Motor neuron (in vitro differentiated cells): ENCODE data around the gene EIF4A2. TPM values are rescaled to one million over a fixed set of nuclear protein-coding genes. Genes with fewer than 3 reads are reported as not detected.
A peak's percentile ranks its signal among the peaks of the same experiment; 100 is the strongest.
"Not testable (repeated sequence)": the region's sequence is repeated elsewhere in the genome, so short reads cannot be mapped to it uniquely, and the experiment has no call there.

ENCODE experiments used
- ATAC-seq, 8 experiments: fragments of 200-7000 bp; cut with Tn5 transposase; replicated peaks in 6 of 8; 2 replicates each; pipeline ENCODE4 v1.8.0; 2021; ENCODE audit warnings: mild to moderate bottlenecking in 8 of 8, moderate library complexity in 8 of 8
- H3K27ac ChIP-seq, 2 donors: fragments of 250-450 bp; sonication (Bioruptor Pico); 2 replicates each; pipeline ENCODE4 v1.9.0; 2021; ENCODE audit warnings: antibody characterized with exemption in 2 of 2, mild to moderate bottlenecking in 2 of 2, moderate library complexity in 1 of 2
- H3K4me1 ChIP-seq, 2 donors: fragments of 250-450 bp; sonication (Bioruptor Pico); replicated peaks in 1 of 2; 2 replicates each; pipeline ENCODE4 v1.6.1; 2021; ENCODE audit warnings: antibody characterized with exemption in 2 of 2, mild to moderate bottlenecking in 2 of 2, moderate library complexity in 1 of 2
- H3K4me3 ChIP-seq, 5 donors: fragments of 250-450 bp; sonication (Bioruptor Pico); 2 replicates each; pipeline ENCODE4 v1.9.0; 2021; ENCODE audit warnings: antibody characterized with exemption in 5 of 5, mild to moderate bottlenecking in 5 of 5, moderate library complexity in 4 of 5
- WGBS, 10 experiments: fragments of 450-650 bp; shearing (Covaris generic); methylation state at CpG; one replicate each; pipeline ENCODE4 v1.0.0; 2022; 5-methylcytosine and 5-hydroxymethylcytosine counted together
- in situ Hi-C, 9 experiments: fragments of 400-800 bp; cut with MboI; loops; one replicate each; pipeline ENCODE4 v1.15.0; 2021; ENCODE audit warnings: low sequenced_read_pairs in 9 of 9, low pct_unique_long_range_greater_than_20kb in 2 of 9; ENCODE audit not compliant: unreplicated experiment in 9 of 9
- total RNA-seq, 8 experiments: library from RNA; unstranded; fragments of 300-600 nt; gene quantifications; 2 replicates each; pipeline versions ENCODE4 v1.2.3 to v1.2.4, GENCODE V29; 2022

The EIF4A2 gene
- total RNA-seq, 8 experiments from 2014 or later = 454 to 797 (median 662) TPM

DNA sequence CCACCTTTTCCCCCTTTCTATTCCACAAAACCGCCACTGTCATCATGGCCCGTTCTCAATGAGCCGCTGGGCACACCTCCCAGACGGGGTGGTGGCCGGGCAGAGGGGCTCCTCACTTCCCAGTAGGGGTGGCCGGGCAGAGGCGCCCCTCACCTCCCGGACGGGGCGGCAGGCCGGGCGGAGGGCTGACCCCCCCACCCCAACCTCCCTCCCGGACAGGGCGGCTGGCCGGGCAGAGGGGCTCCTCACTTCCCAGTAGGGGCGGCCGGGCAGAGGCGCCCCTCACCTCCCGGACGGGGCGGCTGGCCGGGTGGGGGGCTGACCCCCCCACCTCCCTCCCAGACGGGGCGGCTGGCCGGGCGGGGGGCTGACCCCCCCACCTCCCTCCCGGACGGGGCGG, 27.9 kb downstream of the EIF4A2 start:
- in situ Hi-C loops = loop anchor here in 2 of 9 experiments (10.0 to 25.0 kb wide), 2 partner anchors 197 to 199 kb away; partner anchors contain the start of gene AHSG (in 2 of the 2)
- not testable (repeated sequence) for H3K4me3 ChIP-seq, H3K4me1 ChIP-seq, ATAC-seq, H3K27ac ChIP-seq
- no CpG with 5 or more reads among the region's 29 CpGs for WGBS, 10 experiments

DNA sequence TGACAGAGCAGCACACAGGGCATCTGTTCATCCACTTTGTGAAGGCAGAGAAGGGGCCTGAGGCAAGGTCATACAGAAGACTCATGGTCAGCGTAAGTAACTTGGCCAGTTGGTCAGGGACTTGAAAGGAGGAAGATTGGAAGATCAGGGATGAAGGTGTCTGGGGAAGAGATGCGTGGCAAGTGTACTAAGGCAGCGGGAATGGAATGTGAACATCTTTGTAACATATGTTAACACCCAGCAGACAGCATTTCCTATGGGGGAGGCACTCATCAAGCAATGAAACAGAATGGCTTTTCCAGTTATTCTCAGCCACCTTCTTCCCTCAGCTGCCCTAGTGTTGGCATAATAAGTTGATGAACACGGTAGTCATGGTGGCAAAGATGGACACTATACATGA, 30.7 kb downstream of the EIF4A2 start:
- ATAC-seq = peak in 2 of 8 experiments; percentile 10 to 57
- in situ Hi-C loops = loop anchor here in 2 of 9 experiments (10.0 to 25.0 kb wide), 2 partner anchors 199 to 202 kb away; partner anchors contain the start of gene AHSG (in 2 of the 2)
- no peak overlapping the region for H3K4me3 ChIP-seq
- 27 to 100% (median 93%) methylated on average over 1 to 4 of the region's 4 CpGs; no CpG with 5 or more reads in 4 of the 10 experiments for WGBS, 10 experiments
- no peaks in the 10 kb centered on the region for H3K4me1 ChIP-seq
- no peak overlapping the region for H3K27ac ChIP-seq

DNA sequence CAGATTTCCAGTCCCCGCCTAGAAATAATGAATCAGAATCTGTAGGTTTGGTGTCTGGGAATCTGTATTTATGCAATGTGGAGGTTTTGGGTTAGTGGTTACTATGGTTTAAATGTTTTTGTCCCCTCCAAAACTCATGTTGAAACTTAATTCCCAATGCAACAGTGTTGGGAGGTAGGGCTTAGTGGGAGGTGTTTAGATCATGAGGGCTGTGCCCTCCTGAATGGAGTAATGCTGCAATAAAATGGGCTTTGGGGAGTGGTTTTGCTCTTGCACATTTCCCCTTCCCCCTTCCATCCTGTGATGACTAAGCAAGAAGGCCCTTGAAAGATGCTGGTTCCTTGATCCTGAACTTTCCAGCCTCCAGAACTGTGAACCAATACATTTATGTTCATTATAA, 32.1 kb downstream of the EIF4A2 start:
- Histone ChIP-seq H3K4me3 (no peak overlapping the region), H3K4me1 (no peaks in the 10 kb centered on the region), H3K27ac (no peak overlapping the region)
- in situ Hi-C loops = loop anchor here in 2 of 9 experiments (10.0 to 25.0 kb wide), 2 partner anchors 201 to 203 kb away; partner anchors contain the start of gene AHSG (in 2 of the 2)
- peak in 3 of 8 experiments; percentile 50 to 97 (median 82) for ATAC-seq
- WGBS, 10 experiments = 67 to 100% (median 100%) methylated on average over 1 of the region's 1 CpG; no CpG with 5 or more reads in 4 of the 10 experiments

DNA sequence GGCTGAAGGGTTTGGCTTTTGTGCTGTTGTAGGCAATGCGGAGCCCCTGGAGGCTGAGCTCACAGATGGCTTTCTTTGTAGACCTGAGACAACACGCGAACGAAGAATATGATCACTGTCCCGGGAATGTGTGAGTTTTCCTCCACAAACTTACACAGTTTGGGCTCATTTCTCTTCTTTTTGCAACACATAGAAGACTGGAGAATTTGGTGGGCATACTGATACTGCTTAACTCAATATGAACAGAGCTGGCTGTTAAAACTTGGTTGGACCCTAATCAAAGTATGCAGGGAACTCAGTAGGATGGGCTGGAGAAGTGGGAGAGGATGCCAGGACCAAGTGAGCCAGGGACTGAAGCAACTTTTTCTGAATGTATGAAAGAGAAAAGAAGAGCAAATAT, 35.1 kb downstream of the EIF4A2 start:
- Histone ChIP-seq H3K27ac (no peak overlapping the region), H3K4me1 (no peaks in the 10 kb centered on the region), H3K4me3 (no peak overlapping the region)
- in situ Hi-C loops = loop anchor here in 2 of 9 experiments (10.0 to 25.0 kb wide), 2 partner anchors 204 to 206 kb away; partner anchors contain the start of gene AHSG (in 2 of the 2)
- no peak for ATAC-seq
- WGBS, 10 experiments = 80 to 100% (median 89%) methylated on average over 1 to 5 of the region's 5 CpGs; no CpG with 5 or more reads in 5 of the 10 experiments

DNA sequence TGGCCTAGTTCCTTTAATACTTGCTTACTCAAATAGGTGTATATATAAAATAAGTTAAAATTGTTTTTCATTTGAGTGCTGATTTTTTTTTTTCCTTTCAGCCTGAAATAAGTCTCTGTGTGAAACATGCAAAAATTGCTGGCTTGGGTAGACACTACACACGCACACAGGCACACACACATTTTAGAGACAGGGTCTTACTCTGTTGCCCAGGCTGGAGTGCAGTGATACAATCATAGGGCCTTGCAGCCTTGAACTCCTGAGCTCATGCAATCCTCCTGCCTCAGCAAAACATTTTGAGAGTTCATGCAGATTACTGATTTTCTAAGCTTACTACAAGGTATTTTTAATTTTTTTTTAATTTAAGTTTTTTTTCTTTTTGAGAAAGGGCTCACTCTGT, 35.6 kb downstream of the EIF4A2 start:
- 40 to 100% (median 80%) methylated on average over 1 of the region's 1 CpG; no CpG with 5 or more reads in 3 of the 10 experiments for whole genome bisulfite sequencing, 10 experiments

DNA sequence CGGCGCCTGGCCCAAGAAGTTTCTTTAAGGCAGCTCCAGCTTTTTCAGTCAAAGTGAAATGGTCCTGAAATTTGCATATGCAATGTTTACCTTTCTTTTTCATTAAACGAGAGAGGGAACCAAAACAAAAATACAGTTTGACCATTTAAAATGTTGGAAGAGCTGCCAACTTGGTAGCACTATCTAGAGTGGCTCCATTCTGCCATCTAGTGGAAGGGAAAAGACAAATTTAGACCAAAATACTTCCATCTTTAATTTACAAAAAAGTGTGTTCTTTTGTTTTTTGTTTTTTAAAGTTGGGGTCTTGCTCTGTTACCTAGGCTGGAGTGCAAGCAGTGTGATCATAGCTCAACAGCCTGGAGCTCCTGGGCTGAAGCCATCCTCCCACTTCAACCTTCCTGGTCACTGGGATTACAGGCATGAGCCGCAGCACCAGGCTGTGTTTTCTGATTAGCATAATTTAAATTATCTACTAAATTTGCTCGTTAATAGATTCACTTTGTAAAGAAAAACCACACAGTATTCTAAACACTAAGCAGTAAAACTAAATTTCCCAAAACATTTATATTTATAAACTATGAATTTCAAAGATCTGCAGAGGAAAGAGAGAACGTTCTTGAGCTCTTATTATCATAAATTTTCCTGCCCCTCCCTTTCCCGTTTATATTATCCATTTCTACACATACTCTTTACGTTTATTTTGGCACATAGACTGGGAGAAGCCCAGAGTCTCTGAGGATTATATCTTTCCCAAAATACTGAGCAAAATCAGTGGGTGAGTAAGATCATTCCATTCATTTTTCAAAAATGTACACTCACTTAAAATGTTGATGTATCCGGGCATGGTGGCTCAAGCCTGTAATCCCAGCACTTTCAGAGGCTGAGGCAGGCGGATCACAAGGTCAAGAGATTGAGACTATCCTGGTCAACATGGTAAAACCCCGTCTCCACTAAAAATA, 38.3 kb downstream of the EIF4A2 start:
- in situ Hi-C loops = loop anchor here in 1 of 9 experiments (25.0 kb wide), 1 partner anchor 209 kb away; the partner anchor contains the start of gene AHSG
- peaks cover 24 to 26% of the 10 kb centered on the region in 2 donors for H3K4me1 ChIP-seq
- peak in 3 of 8 experiments; percentile 9 to 64 (median 23) for ATAC-seq
- no peak overlapping the region for H3K4me3 ChIP-seq
- 5 to 59% (median 34%) methylated on average over 3 to 11 of the region's 11 CpGs for WGBS, 10 experiments
- H3K27ac ChIP-seq = no peak overlapping the region

More for the DNA sequence above, 35.6 kb downstream of the EIF4A2 start:
- Histone ChIP-seq H3K4me1 (peaks cover 0 to 2% of the 10 kb centered on the region in 2 donors), H3K27ac (no peak overlapping the region), H3K4me3 (no peak overlapping the region)
- in situ Hi-C loops = loop anchor here in 2 of 9 experiments (10.0 to 25.0 kb wide), 2 partner anchors 204 to 207 kb away; partner anchors contain the start of gene AHSG (in 2 of the 2)
- no peak for ATAC-seq

DNA sequence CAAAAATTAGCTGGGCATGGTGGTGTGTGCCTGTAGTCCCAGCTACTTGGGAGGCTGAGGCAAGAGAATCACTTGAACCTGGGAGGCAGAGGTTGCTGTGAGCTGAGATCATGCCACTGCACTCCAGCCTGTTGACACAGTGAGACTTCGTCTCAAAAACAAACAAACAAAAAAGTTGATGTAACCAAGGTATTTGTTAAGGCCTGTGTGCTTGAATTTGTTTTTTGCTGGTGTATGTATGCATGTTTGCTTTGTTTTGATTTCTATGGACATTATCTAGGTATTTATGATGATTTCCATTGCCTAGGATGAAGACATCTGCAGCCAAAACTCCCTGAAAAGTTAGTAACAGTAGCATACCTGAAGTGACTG, 39.0 kb downstream of the EIF4A2 start:
- H3K4me1 ChIP-seq = peaks cover 24 to 26% of the 10 kb centered on the region in 2 donors
- in situ Hi-C loops = loop anchor here in 1 of 9 experiments (25.0 kb wide), 1 partner anchor 210 kb away; the partner anchor contains the start of gene AHSG
- H3K4me3 ChIP-seq, H3K27ac ChIP-seq: not testable (repeated sequence)
- peak in 1 of 8 experiments; percentile 1 for ATAC-seq
- WGBS, 10 experiments = 0 to 100% (median 83%) methylated on average over 1 of the region's 1 CpG; no CpG with 5 or more reads in 4 of the 10 experiments

DNA sequence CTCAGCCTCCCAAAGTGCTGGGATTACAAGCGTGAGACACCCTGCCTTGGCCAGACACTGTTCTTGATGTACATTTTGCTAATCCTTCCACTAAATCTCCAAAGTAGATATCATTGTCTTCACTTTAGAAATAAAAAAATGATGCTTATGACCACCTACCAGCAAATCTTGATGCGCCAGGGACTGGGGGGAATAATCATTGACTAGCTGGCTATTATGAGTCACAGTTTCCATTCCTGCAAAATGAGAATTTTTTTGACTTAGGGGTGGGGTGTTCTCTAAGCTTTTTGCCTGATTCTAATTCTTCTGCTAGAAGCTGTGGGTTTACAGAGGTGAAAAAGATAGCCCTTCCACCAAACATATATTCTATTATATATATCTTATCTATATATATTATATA, 40.0 kb downstream of the EIF4A2 start:
- in situ Hi-C loops = loop anchor here in 1 of 9 experiments (25.0 kb wide), 1 partner anchor 211 kb away; the partner anchor contains the start of gene AHSG
- no peak overlapping the region for H3K4me3 ChIP-seq
- 0 to 100% (median 100%) methylated on average over 1 to 2 of the region's 2 CpGs; no CpG with 5 or more reads in 2 of the 10 experiments for WGBS, 10 experiments

DNA sequence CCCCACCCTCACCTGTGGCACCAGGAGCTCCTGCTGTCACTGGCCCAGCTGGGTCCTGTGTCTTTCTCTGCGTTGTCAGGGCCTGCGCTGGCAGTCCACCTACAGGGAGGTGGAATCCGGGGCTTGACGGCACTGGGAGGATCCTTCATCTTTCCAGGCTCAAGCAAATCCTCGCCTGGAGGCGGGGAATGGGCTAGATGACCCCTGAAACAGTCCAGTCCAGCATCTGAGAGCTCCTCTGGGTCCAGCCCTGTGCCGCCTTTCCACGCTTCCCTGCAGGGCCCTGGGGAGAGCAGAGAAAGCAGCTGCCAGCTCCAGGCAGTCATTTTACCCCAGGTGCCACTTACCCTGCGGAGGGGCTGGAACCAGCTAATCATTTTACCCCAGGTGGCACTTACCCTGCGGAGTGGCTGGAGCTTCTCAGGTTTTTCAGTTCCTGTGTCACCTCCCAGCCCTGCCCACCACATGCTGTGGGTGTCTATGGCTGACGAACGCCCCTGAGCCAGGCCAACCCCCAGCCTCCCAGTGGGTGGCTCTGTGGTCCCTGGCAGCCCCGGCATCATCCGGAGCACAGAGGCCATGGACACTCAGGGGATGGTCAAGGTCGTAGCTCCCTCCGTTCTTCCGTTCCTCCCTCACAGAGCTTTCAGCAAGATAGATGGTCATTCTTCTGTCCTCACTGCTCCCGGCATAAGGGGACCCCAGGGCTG, 41.2 kb downstream of the EIF4A2 start:
- in situ Hi-C loops = loop anchor here in 7 of 9 experiments (25.0 kb wide), 2 partner anchors 212 to 338 kb away; partner anchors contain the start of gene AHSG (in 1 of the 7)

More for the DNA sequence above, 40.0 kb downstream of the EIF4A2 start:
- peaks cover 24 to 26% of the 10 kb centered on the region in 2 donors for H3K4me1 ChIP-seq
- H3K27ac ChIP-seq = no peak overlapping the region
- ATAC-seq = no peak

DNA sequence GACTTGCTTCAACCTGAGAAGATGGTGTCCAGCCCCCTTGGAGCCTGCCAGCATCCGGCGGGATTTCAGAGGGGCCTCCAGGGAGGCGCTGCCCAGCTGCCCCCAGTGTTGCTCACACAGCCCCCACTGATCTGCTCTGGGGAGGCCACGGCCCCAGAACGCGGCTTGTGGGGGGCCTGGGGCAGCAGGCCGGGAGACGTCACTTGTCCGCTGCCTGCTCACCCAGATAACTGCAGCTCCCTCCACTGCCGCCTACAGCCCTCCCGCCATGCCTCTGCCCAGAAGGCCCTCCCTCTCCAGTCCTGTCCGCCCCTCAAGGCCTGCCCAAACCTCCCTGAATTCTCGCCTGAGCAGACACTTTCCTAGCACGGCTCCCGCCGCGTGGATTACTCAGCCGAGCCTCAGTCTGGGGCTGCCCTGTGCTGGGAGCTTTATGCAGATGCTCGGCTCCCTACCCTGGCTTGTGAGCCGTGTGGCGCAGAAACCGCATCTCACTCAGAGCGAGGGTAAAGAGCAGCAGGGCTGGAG, 42.0 kb downstream of the EIF4A2 start:
- WGBS, 10 experiments = 60% methylated on average over 1 of the region's 23 CpGs; no CpG with 5 or more reads in 9 of the 10 experiments
- ATAC-seq = peak; percentile 42 to 83 (median 76)

More for the DNA sequence above, 41.2 kb downstream of the EIF4A2 start:
- WGBS, 10 experiments = 20 to 100% (median 47%) methylated on average over 1 to 8 of the region's 18 CpGs; no CpG with 5 or more reads in 3 of the 10 experiments
- Histone ChIP-seq H3K4me1 (peaks cover 24 to 26% of the 10 kb centered on the region in 2 donors), H3K4me3 (no peak overlapping the region), H3K27ac (peak overlapping the region in 1 of 2 donors; percentile 42)
- ATAC-seq = no peak

DNA sequence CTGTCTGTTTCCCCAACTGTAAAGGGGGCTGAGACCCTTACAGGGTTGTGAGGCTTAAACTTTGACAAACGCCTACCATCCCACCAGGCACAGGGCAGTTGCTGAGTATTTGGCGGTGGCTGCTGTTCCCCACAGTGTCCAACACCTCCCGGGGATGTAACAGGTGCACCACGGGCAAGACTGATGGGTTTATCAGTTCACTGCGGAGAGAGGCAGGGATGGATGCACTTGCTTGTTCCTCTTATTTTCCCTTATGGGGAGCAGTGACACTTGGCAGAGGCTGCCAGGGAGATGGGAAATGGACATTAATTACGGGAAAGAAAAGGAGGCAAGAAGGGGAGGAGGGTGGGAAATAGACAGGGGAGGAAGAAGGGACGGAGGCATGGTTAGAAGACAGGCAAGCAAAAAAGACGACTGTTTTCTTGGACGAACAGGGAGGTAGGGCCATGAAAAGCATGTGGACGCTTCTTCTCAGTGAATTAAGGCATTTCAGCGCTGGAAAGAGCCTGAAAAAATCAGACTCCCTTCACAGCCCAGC, 42.6 kb downstream of the EIF4A2 start:
- H3K4me3 ChIP-seq = peak overlapping the region in 4 of 5 donors; percentile 44 to 64 (median 58)
- in situ Hi-C loops = loop anchor here in 6 of 9 experiments (25.0 kb wide), 1 partner anchor 336 kb away; no protein-coding TSS in a partner anchor
- H3K27ac ChIP-seq = no peak overlapping the region
- peaks cover 24 to 26% of the 10 kb centered on the region in 2 donors for H3K4me1 ChIP-seq
- 0 to 55% (median 13%) methylated on average over 1 to 9 of the region's 11 CpGs; no CpG with 5 or more reads in 2 of the 10 experiments for WGBS, 10 experiments
- ATAC-seq = peak in 6 of 8 experiments; percentile 1 to 21 (median 9)

More for the DNA sequence above, 42.0 kb downstream of the EIF4A2 start:
- Histone ChIP-seq H3K4me1 (peaks cover 24 to 26% of the 10 kb centered on the region in 2 donors), H3K4me3 (peak overlapping the region in 2 of 5 donors; percentile 55 to 64), H3K27ac (peak overlapping the region in 1 of 2 donors; percentile 42)
- in situ Hi-C loops = loop anchor here in 6 of 9 experiments (25.0 kb wide), 1 partner anchor 337 kb away; no protein-coding TSS in a partner anchor
